ENCODE measurements around the gene GRIK3.

GRIK3 gene

GRCh38 chr1:36846357-36846756 lies 188.0 kb downstream of the GRIK3 start:
- DNase-seq = no peak

GRCh38 chr1:36845802-36846201 lies 188.5 kb downstream of the GRIK3 start:
- DNase-seq = no peak

GRCh38 chr1:36844917-36845316 lies 189.4 kb downstream of the GRIK3 start:
- no peak for DNase-seq

GRCh38 chr1:36843906-36844610 lies 190.3 kb downstream of the GRIK3 start:
- DNase-seq = no peak

- no peak for DNase-seq
Measured at GRCh38 chr1:36843027-36843426, 191.3 kb downstream of the GRIK3 start.

GRCh38 chr1:36842448-36842847 lies 191.9 kb downstream of the GRIK3 start:
- no peak for DNase-seq

GRCh38 chr1:36839485-36839884 lies 194.8 kb downstream of the GRIK3 start:
- no peak for DNase-seq

- no peak for DNase-seq
Measured at GRCh38 chr1:36838888-36839287, 195.4 kb downstream of the GRIK3 start.

- no peak for DNase-seq
Measured at GRCh38 chr1:36836916-36837315, 197.4 kb downstream of the GRIK3 start.

- no peak for DNase-seq
Measured at GRCh38 chr1:36836196-36836883, 198.0 kb downstream of the GRIK3 start.

- DNase-seq = no peak
Measured at GRCh38 chr1:36835696-36836095, 198.6 kb downstream of the GRIK3 start.

GRCh38 chr1:36835017-36835695 lies 199.2 kb downstream of the GRIK3 start:
- no peak for DNase-seq

- DNase-seq = no peak
Measured at GRCh38 chr1:36834586-36834985, 199.7 kb downstream of the GRIK3 start.

GRCh38 chr1:36831186-36831810 lies 203.0 kb downstream of the GRIK3 start:
- DNase-seq = no peak

GRCh38 chr1:36829961-36830360 lies 204.4 kb downstream of the GRIK3 start:
- no peak for DNase-seq

- no peak for DNase-seq
Measured at GRCh38 chr1:36829066-36829465, 205.2 kb downstream of the GRIK3 start.

GRCh38 chr1:36825226-36825625 lies 209.1 kb downstream of the GRIK3 start:
- no peak for DNase-seq

GRCh38 chr1:36824390-36824861 lies 209.9 kb downstream of the GRIK3 start:
- no peak for DNase-seq

- no peak for DNase-seq
Measured at GRCh38 chr1:36822648-36823047, 211.7 kb downstream of the GRIK3 start.

GRCh38 chr1:36821386-36821785 lies 212.9 kb downstream of the GRIK3 start:
- DNase-seq = no peak

- no peak for DNase-seq
Measured at GRCh38 chr1:36818771-36819170, 215.5 kb downstream of the GRIK3 start.

GRCh38 chr1:36816348-36816747 lies 218.0 kb downstream of the GRIK3 start:
- DNase-seq = no peak

- DNase-seq = no peak
Measured at GRCh38 chr1:36814774-36815173, 219.5 kb downstream of the GRIK3 start.

Data from stimulated activated CD4-positive, alpha-beta T cell treated with anti-CD3 and anti-CD28 coated beads, Interleukin-4, amount 100 ng/mL, for 4 hours (primary cell).